HG02870 (cell line): ENCODE measurements around the gene IFFO2.

Experiments
- ATAC-seq: cut with Tn5 transposase; IDR thresholded peaks from one replicate; pipeline ENCODE4 v1.9.1; 2021; ENCODE audit warnings: mild to moderate bottlenecking, moderate library complexity; ENCODE audit not compliant: unreplicated experiment

Gene IFFO2

GRCh38 chr1:18858070-18858688 lies 98.3 kb downstream of the IFFO2 start:
- no peak for ATAC-seq

GRCh38 chr1:18856435-18856834 lies 100.0 kb downstream of the IFFO2 start:
- ATAC-seq = no peak

GRCh38 chr1:18855573-18855972 lies 100.9 kb downstream of the IFFO2 start:
- no peak for ATAC-seq

GRCh38 chr1:18854331-18855025 lies 102.0 kb downstream of the IFFO2 start:
- ATAC-seq = no peak
